HCT116 (cell line): ENCODE measurements around the gene C1orf116. TPM values are rescaled to one million over a fixed set of nuclear protein-coding genes. Genes with fewer than 3 reads are reported as not detected.

Source experiments
- ATAC-seq: fragments of 200-7000 bp; cut with Tn5 transposase; 2 replicates; pipeline ENCODE4 v1.9.1; 2020; ENCODE audit warnings: mild to moderate bottlenecking, moderate library complexity
- BruUV-seq: library from RNA; stranded (reverse); fragments of 400-500 nt; replicated peaks from 2 replicates; lab custom pipeline; 2021; lab: Mats Ljungman, UMichigan
- CTCF ChIA-PET: fragments of 300-600 bp; sonication (Branson Sonifier 250); formaldehyde crosslinking; loops from one replicate; lab custom pipeline; 2021; ENCODE audit warnings: antibody characterized with exemption; lab: Charles Lee
- POLR2A ChIA-PET: fragments of 300-600, 350-600 bp; sonication (Branson Sonifier 250); formaldehyde crosslinking; loops from one replicate; lab custom pipeline; 2021; ENCODE audit warnings: antibody characterized with exemption; lab: Charles Lee
- RAD21 ChIA-PET, 2 experiments: fragments of 300-600 bp; sonication (Branson Sonifier 250); formaldehyde crosslinking; loops; one replicate each; lab custom pipeline; 2023; ENCODE audit warnings: low total read pairs in 2 of 2; ENCODE audit not compliant: uncharacterized antibody in 2 of 2, unreplicated experiment in 2 of 2, low non-redundant PET in 1 of 2; lab: Charles Lee
- DNase-seq: peaks from one replicate; pipeline ENCODE4 v3.0.0-alpha.2; 2010; ENCODE audit warnings: low read depth, low spot score
- H2AFZ ChIP-seq: fragments of 200-600 bp; shearing (Covaris generic), sonication (generic); 2 replicates; pipeline ENCODE4 v1.6.1; 2017; ENCODE audit warnings: low read depth, mixed run types, mixed read lengths, antibody characterized with exemption, low read length; ENCODE audit not compliant: poor library complexity, severe bottlenecking
- H3K27ac ChIP-seq: 2 replicates; pipeline ENCODE4 v1.5.1; 2012; ENCODE audit warnings: low read depth, low read length
- H3K27me3 ChIP-seq: fragments of 200-600 bp; sonication (generic); 2 replicates; pipeline ENCODE4 v1.6.1; 2016; ENCODE audit warnings: mixed run types, low read length, mixed read lengths; ENCODE audit not compliant: insufficient read depth
- H3K36me3 ChIP-seq, 2 experiments: fragments of 200-500 bp in 1 of 2; fragments of 200-600 bp in 1 of 2; sonication (Bioruptor generic) in 1 of 2; sonication (generic) in 1 of 2; 2 replicates each; pipeline versions ENCODE4 v1.5.1 to v1.6.1; 2014 to 2016; ENCODE audit warnings: low read length in 2 of 2, inconsistent platforms in 1 of 2, mixed read lengths in 1 of 2, mixed run types in 1 of 2; ENCODE audit not compliant: insufficient read depth in 2 of 2, control insufficient read depth in 1 of 2
- H3K4me1 ChIP-seq, 2 experiments: fragments of 200-600 bp in 1 of 2; sonication (generic) in 1 of 2; 2 replicates each; pipeline versions ENCODE4 v1.5.1 to v1.6.1; 2012 to 2017; ENCODE audit warnings: low read length in 2 of 2, inconsistent platforms in 1 of 2, mild to moderate bottlenecking in 1 of 2, mixed read lengths in 1 of 2, mixed run types in 1 of 2, moderate library complexity in 1 of 2; ENCODE audit not compliant: insufficient read depth in 2 of 2, control insufficient read depth in 1 of 2
- H3K4me2 ChIP-seq: fragments of 200-600 bp; sonication (generic); 2 replicates; pipeline ENCODE4 v1.6.1; 2017; ENCODE audit warnings: mixed run types, low read length, mixed read lengths
- H3K4me3 ChIP-seq, 2 experiments: fragments of 200-600 bp in 1 of 2; sonication (generic) in 1 of 2; replicated peaks in 1 of 2; 2 replicates each; pipeline ENCODE4 v1.5.1; 2011 to 2016; ENCODE audit warnings: low read length in 2 of 2, control low read depth in 1 of 2, low read depth in 1 of 2, mild to moderate bottlenecking in 1 of 2, mixed read lengths in 1 of 2, mixed run types in 1 of 2
- H3K79me2 ChIP-seq: fragments of 200-600 bp; sonication (generic); 2 replicates; pipeline ENCODE4 v1.6.1; 2017; ENCODE audit warnings: mild to moderate bottlenecking, mixed run types, low read length, moderate library complexity, mixed read lengths; ENCODE audit not compliant: insufficient read depth
- H3K9ac ChIP-seq: fragments of 200-600 bp; sonication (generic); 2 replicates; pipeline ENCODE4 v1.6.1; 2016; ENCODE audit warnings: low read length, mixed read lengths
- H3K9me2 ChIP-seq: fragments of 200-600 bp; sonication (generic), shearing (Covaris generic); 2 replicates; pipeline ENCODE4 v1.6.1; 2017; ENCODE audit warnings: mixed run types, mild to moderate bottlenecking, moderate library complexity; ENCODE audit not compliant: insufficient read depth
- H3K9me3 ChIP-seq, 2 experiments: fragments of 200-500 bp in 1 of 2; fragments of 200-600 bp in 1 of 2; sonication (Bioruptor generic) in 1 of 2; sonication (generic) in 1 of 2; 2 replicates each; pipeline ENCODE4 v1.6.1; 2014 to 2017; ENCODE audit warnings: low read length in 2 of 2, mixed read lengths in 2 of 2, inconsistent platforms in 1 of 2, low read depth in 1 of 2, mild to moderate bottlenecking in 1 of 2, mixed run types in 1 of 2, moderate library complexity in 1 of 2; ENCODE audit not compliant: control insufficient read depth in 1 of 2, insufficient read depth in 1 of 2
- H4K20me1 ChIP-seq: fragments of 200-600 bp; sonication (generic), shearing (Covaris generic); 2 replicates; pipeline ENCODE4 v1.6.1; 2017; ENCODE audit warnings: mixed run types, mild to moderate bottlenecking, moderate library complexity; ENCODE audit not compliant: insufficient read depth
- ATF3 ChIP-seq: IDR thresholded peaks from 2 replicates; pipeline ENCODE4 v1.6.1; 2012
- CBX3 ChIP-seq: IDR thresholded peaks from 2 replicates; pipeline ENCODE4 v1.6.1; 2012; ENCODE audit warnings: low read depth
- CEBPB ChIP-seq: IDR thresholded peaks from 2 replicates; pipeline ENCODE4 v1.6.1; 2012; ENCODE audit warnings: low read depth
- EZH2 ChIP-seq: fragments of 200-600 bp; sonication (generic); IDR thresholded peaks from 2 replicates; pipeline ENCODE4 v1.6.1; 2017; ENCODE audit warnings: antibody characterized with exemption, mixed run types
- EZH2phosphoT487 ChIP-seq: fragments of 200-600 bp; IDR thresholded peaks from 2 replicates; pipeline ENCODE4 v1.6.1; 2018; ENCODE audit warnings: antibody characterized with exemption, borderline replicate concordance
- FOSL1 ChIP-seq: IDR thresholded peaks from 2 replicates; pipeline ENCODE4 v1.6.1; 2012; ENCODE audit warnings: low read depth
- JUND ChIP-seq: IDR thresholded peaks from 2 replicates; pipeline ENCODE4 v1.6.1; 2012
- MAX ChIP-seq: IDR thresholded peaks from 2 replicates; pipeline ENCODE4 v1.6.1; 2012
- POLR2A ChIP-seq: IDR thresholded peaks from 2 replicates; pipeline ENCODE4 v1.7.0; 2011; ENCODE audit warnings: borderline replicate concordance; ENCODE audit not compliant: insufficient read depth, insufficient read length; ENCODE audit errors: extremely low read depth
- POLR2AphosphoS5 ChIP-seq: IDR thresholded peaks from 2 replicates; pipeline ENCODE4 v1.6.1; 2011; ENCODE audit warnings: mild to moderate bottlenecking, low read depth, low read length, moderate library complexity
- RAD21 ChIP-seq: IDR thresholded peaks from 2 replicates; pipeline ENCODE4 v1.6.1; 2012; ENCODE audit warnings: low read depth, mild to moderate bottlenecking
- SRF ChIP-seq: IDR thresholded peaks from 2 replicates; pipeline ENCODE4 v1.6.1; 2012; ENCODE audit warnings: low read depth
- TCF7L2 ChIP-seq: IDR thresholded peaks from 2 replicates; pipeline ENCODE4 v1.7.0; 2011; ENCODE audit warnings: borderline replicate concordance, inconsistent platforms; ENCODE audit not compliant: insufficient read depth, insufficient read length; ENCODE audit errors: extremely low read depth
- YY1 ChIP-seq: IDR thresholded peaks from 2 replicates; pipeline ENCODE4 v1.6.1; 2011; ENCODE audit warnings: low read length, low read depth, moderate library complexity, mild to moderate bottlenecking; ENCODE audit not compliant: insufficient replicate concordance; ENCODE audit errors: extremely low read depth
- intact Hi-C: fragments of 100-400 bp; cut with micrococcal nuclease; formaldehyde crosslinking; loops from 2 replicates; pipeline ENCODE4 v1.10.0; 2022
- total RNA-seq: library from RNA; stranded (reverse); gene quantifications from one replicate; pipeline ENCODE4 v1.2.1, GENCODE V29; 2021; ENCODE audit not compliant: unreplicated experiment
- TF ChIP-seq, protein P1 (sequence below): IDR thresholded peaks from 2 replicates; pipeline ENCODE4 v1.6.1; 2011; ENCODE audit warnings: mild to moderate bottlenecking, low read length, moderate library complexity; ENCODE audit not compliant: insufficient replicate concordance; ENCODE audit errors: extremely low read depth

Gene C1orf116
- total RNA-seq, 1 experiment from 2014 or later, result 3.6 TPM

DNA sequence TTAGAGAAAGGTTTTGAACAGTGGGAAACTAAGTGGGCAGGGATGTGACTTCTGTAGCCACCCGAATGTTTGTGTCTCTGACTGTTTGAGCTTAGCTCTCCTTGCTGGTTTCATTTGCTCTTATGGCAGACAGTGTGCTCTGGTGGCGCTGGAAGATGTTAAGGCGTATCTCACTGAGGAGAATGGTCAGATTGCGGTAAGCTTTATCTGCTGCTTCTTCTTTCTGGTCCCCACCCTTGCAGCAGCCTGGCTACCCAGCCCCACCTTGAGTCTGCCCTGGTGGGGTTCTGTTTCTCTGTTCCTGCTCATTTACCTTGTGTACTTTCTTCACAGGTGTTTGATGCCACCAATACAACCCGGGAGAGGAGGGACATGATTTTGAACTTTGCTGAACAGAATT, 30.5 kb upstream of the C1orf116 start:
- H3K36me3 ChIP-seq, result peaks cover 3 to 14% of the 10 kb centered on the region in 2 experiments; a peak in 2 of 4 replicates
- CTCF ChIA-PET, result no interaction called here
- TF ChIP-seq FOSL1, result no peak
- TF ChIP-seq, protein P1, sequence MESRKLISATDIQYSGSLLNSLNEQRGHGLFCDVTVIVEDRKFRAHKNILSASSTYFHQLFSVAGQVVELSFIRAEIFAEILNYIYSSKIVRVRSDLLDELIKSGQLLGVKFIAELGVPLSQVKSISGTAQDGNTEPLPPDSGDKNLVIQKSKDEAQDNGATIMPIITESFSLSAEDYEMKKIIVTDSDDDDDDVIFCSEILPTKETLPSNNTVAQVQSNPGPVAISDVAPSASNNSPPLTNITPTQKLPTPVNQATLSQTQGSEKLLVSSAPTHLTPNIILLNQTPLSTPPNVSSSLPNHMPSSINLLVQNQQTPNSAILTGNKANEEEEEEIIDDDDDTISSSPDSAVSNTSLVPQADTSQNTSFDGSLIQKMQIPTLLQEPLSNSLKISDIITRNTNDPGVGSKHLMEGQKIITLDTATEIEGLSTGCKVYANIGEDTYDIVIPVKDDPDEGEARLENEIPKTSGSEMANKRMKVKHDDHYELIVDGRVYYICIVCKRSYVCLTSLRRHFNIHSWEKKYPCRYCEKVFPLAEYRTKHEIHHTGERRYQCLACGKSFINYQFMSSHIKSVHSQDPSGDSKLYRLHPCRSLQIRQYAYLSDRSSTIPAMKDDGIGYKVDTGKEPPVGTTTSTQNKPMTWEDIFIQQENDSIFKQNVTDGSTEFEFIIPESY, result no peak
- TF ChIP-seq SRF, result no peak
- no peak for TF ChIP-seq EZH2phosphoT487
- no peak for TF ChIP-seq JUND
- TF ChIP-seq CBX3, result no peak
- no peak for TF ChIP-seq ATF3
- no peak for TF ChIP-seq CEBPB
- no peak for TF ChIP-seq RAD21
- TF ChIP-seq POLR2AphosphoS5, result no peak
- no peak for TF ChIP-seq TCF7L2
- no peak for TF ChIP-seq YY1
- TF ChIP-seq POLR2A, result no peak
- no peak for TF ChIP-seq EZH2
- TF ChIP-seq MAX, result no peak
- TF ChIP-seq, all 23 proteins: peak for 0

More for the DNA sequence above, 30.5 kb upstream of the C1orf116 start:
- Histone ChIP-seq H3K4me3 (no peak overlapping the region), H3K9me3 (no peaks in the 10 kb centered on the region), H3K27me3 (no peaks in the 10 kb centered on the region), H3K4me1 (no peaks in the 10 kb centered on the region), H3K4me2 (no peak overlapping the region), H3K9ac (no peak overlapping the region), H3K27ac (no peak overlapping the region), H3K9me2 (no peaks in the 10 kb centered on the region), H3K79me2 (no peaks in the 10 kb centered on the region), H2AFZ (no peak overlapping the region), H4K20me1 (no peaks in the 10 kb centered on the region)
- intact Hi-C loops, result no loop called here
- RAD21 ChIA-PET, result no interaction called here
- no peak for DNase-seq
- ATAC-seq, result no peak
- no TSS peak for BruUV-seq
- POLR2A ChIA-PET, result no interaction called here
